Measurements from ENCODE around the gene CA6. TPM values are rescaled to one million over a fixed set of nuclear protein-coding genes. Genes with fewer than 3 reads are reported as not detected.
"Not testable (repeated sequence)": the region's sequence is repeated elsewhere in the genome, so short reads cannot be mapped to it uniquely, and the experiment has no call there.

Gene CA6
- total and polyA plus RNA-seq, 4 experiments from 2014 or later: 0.35 to 2.5 TPM; not detected in 2

DNA sequence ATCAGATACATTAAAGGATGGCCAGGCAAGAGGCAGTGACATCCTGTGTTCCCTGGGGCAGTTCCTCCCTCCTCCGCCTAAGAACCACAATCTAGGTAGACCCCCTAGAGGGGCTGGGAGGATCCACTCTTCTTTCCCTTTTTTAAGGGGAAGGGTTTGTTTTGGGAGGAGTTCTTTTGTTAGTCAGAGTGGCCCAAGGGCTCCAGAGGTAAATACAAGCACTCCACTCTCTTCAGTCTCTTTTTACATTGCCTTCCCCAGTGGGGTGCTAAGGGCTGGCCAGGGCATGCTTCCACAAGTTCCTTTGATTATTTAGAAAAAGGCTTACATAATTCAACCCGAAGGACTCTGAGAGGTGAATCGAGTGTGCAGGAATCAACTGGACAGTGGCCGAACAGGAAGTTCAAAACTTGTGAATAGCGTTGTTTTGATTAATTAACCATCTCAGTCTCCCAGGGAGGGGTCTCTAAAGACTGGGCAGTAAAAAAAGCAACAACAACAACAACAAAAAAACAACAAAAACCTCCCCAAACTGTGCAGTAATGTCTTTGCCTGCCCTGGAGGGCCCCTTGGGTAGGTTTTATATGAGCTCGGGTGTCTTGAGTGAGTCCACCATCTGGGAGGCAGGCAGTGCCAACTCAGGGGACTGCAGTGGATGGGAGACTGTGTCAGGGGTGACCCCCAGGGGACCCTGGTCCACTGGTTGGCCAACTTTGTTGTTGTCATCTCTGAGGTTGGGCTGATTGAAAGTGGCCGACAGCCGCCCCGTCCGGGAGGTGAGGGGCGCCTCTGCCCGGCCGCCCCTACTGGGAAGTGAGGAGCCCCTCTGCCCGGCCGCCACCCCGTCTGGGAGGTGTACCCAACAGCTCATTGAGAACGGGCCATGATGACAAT lies 34.0 kb upstream of the CA6 start:
- Mint-ChIP-seq H3K4me1 (no peaks in the 10 kb centered on the region), H3K27ac (peak overlapping the region in 1 of 7 donors; percentile 47), H3K9me3 (no peaks in the 10 kb centered on the region), H3K36me3 (no peaks in the 10 kb centered on the region), H3K4me3 (no peak overlapping the region), H3K27me3 (peaks cover 0 to 6% of the 10 kb centered on the region in 2 donors)
- intact Hi-C loops (cut with micrococcal nuclease): no loop called here
- H3K36me3 ChIP-seq (ENCODE audit: insufficient read depth, low read length): no peaks in the 10 kb centered on the region
- no peaks in the 10 kb centered on the region for H3K4me1 ChIP-seq (ENCODE audit: insufficient read depth, low read length)
- H3K27ac ChIP-seq (ENCODE audit: low read depth, low read length): no peak overlapping the region
- DNase-seq: no peak
- ChIA-PET CTCF (ENCODE audit: partially characterized antibody) (interaction anchor here (2.0 kb wide), 1 partner anchor 77 kb away, joined by 5 read pairs; no protein-coding TSS in a partner anchor), POLR2A (ENCODE audit: partially characterized antibody) (no interaction called here)
- no peaks in the 10 kb centered on the region for H3K27me3 ChIP-seq (ENCODE audit: insufficient read depth, low read length)
- no peak overlapping the region for H3K4me3 ChIP-seq (ENCODE audit: low read length in 2 of 2)
- H3K9me3 ChIP-seq (ENCODE audit: control insufficient read depth in 1 of 2, low read length in 2 of 2): no peaks in the 10 kb centered on the region

DNA sequence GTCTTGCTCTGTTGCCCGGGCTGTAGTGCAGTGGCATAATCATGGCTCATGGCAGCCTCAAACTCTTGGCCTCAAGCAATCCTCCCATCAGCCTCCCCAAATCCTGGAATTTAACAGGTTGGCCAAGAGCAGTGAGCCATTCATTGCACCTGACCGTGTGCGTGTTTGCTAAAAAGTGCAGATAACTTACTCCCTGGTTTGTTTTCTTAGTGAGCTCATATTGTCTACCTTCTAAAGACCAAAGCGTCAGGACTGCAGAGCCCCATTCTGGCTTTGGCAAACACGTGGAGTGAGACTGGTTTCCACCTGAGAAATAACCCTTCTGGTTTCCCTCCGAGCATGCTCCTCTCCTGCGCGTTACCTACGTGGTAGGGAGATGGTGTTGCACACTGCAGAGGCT lies 32.2 kb upstream of the CA6 start:
- peaks cover 3 to 6% (median 4%) of the 10 kb centered on the region in 4 donors for H3K4me1 Mint-ChIP-seq
- H3K9me3 Mint-ChIP-seq: no peaks in the 10 kb centered on the region
- no peak overlapping the region for H3K4me3 Mint-ChIP-seq
- ChIA-PET CTCF (ENCODE audit: partially characterized antibody) (interaction anchor here (2.3 to 8.7 kb wide), 2 partner anchors 75 to 94 kb away, joined by 9 to 154 read pairs; no protein-coding TSS in a partner anchor), POLR2A (ENCODE audit: partially characterized antibody) (no interaction called here)
- DNase-seq: no peak
- H3K27ac Mint-ChIP-seq: no peak overlapping the region
- intact Hi-C loops (cut with micrococcal nuclease): no loop called here
- H3K4me3 ChIP-seq (ENCODE audit: low read length in 2 of 2): no peak overlapping the region
- H3K9me3 ChIP-seq (ENCODE audit: control insufficient read depth in 1 of 2, low read length in 2 of 2): no peaks in the 10 kb centered on the region
- H3K27me3 ChIP-seq (ENCODE audit: insufficient read depth, low read length): no peaks in the 10 kb centered on the region
- H3K36me3 Mint-ChIP-seq: no peaks in the 10 kb centered on the region
- no peak overlapping the region for H3K27ac ChIP-seq (ENCODE audit: low read depth, low read length)
- no peaks in the 10 kb centered on the region for H3K36me3 ChIP-seq (ENCODE audit: insufficient read depth, low read length)
- peaks cover 0 to 6% of the 10 kb centered on the region in 2 donors for H3K27me3 Mint-ChIP-seq
- H3K4me1 ChIP-seq (ENCODE audit: insufficient read depth, low read length): peaks cover 4% of the 10 kb centered on the region

DNA sequence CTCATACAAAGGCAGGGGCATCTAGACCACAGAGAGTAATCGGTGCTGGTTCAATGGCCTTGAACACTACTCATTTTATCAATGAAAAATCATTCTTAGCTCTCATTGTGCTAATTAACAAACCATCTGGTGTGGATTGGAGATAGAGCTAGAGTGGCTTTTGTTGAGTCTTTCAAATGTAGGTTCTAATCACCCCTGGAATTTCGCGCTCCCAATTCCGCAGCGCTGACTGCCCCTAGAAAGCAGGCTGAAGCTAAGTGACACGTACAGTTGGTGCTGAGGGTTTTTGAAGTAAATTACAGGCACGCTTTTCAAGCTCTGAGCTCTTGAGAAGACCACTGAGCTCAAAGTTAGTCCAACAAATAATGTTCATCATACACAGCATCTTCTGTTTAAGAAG lies 31.2 kb upstream of the CA6 start:
- Mint-ChIP-seq H3K4me1 (peaks cover 3 to 6% (median 4%) of the 10 kb centered on the region in 4 donors), H3K27me3 (peaks cover 0 to 6% of the 10 kb centered on the region in 2 donors), H3K4me3 (no peak overlapping the region), H3K27ac (peak overlapping the region in 1 of 7 donors; percentile 37), H3K36me3 (no peaks in the 10 kb centered on the region), H3K9me3 (no peaks in the 10 kb centered on the region)
- no peak overlapping the region for H3K4me3 ChIP-seq (ENCODE audit: low read length in 2 of 2)
- CTCF ChIA-PET (ENCODE audit: partially characterized antibody): interaction anchor here (0.8 to 8.7 kb wide), 5 partner anchors 56 to 96 kb away, joined by 3 to 154 read pairs (median 9); no protein-coding TSS in a partner anchor
- H3K4me1 ChIP-seq (ENCODE audit: insufficient read depth, low read length): peaks cover 4% of the 10 kb centered on the region
- intact Hi-C loops (cut with micrococcal nuclease): no loop called here
- H3K9me3 ChIP-seq (ENCODE audit: control insufficient read depth in 1 of 2, low read length in 2 of 2): no peaks in the 10 kb centered on the region
- POLR2A ChIA-PET (ENCODE audit: partially characterized antibody): no interaction called here
- no peaks in the 10 kb centered on the region for H3K27me3 ChIP-seq (ENCODE audit: insufficient read depth, low read length)
- H3K27ac ChIP-seq (ENCODE audit: low read depth, low read length): no peak overlapping the region
- no peaks in the 10 kb centered on the region for H3K36me3 ChIP-seq (ENCODE audit: insufficient read depth, low read length)
- DNase-seq: no peak

DNA sequence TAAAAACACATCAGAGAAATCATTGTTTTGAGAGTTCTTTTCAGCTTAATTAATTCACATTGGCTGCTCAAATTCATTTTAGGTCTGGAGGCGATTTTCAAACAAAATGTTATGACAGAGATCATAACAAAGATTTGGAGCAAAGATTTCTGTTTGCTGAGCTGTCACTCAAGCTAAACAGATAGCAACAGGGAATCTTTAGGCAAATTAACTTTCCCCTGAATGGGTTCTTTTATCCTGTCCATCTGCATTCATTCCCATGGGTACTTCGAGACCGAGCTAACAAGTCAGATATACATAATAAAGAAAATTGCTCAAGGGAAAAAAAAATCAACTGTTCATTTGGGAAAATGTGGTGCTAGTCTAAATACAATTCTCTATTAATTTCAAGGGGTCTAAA lies 30.2 kb upstream of the CA6 start:
- Mint-ChIP-seq H3K27ac (no peak overlapping the region), H3K9me3 (no peaks in the 10 kb centered on the region), H3K36me3 (no peaks in the 10 kb centered on the region), H3K27me3 (peaks cover 0 to 3% of the 10 kb centered on the region in 2 donors), H3K4me3 (no peak overlapping the region), H3K4me1 (peaks cover 3 to 8% (median 5%) of the 10 kb centered on the region in 4 donors)
- Histone ChIP-seq H3K4me3 (ENCODE audit: low read length in 2 of 2) (no peak overlapping the region), H3K36me3 (ENCODE audit: insufficient read depth, low read length) (no peaks in the 10 kb centered on the region), H3K27ac (ENCODE audit: low read depth, low read length) (no peak overlapping the region), H3K4me1 (ENCODE audit: insufficient read depth, low read length) (peaks cover 9% of the 10 kb centered on the region), H3K27me3 (ENCODE audit: insufficient read depth, low read length) (no peaks in the 10 kb centered on the region), H3K9me3 (ENCODE audit: control insufficient read depth in 1 of 2, low read length in 2 of 2) (no peaks in the 10 kb centered on the region)
- no peak for DNase-seq
- ChIA-PET CTCF (ENCODE audit: partially characterized antibody) (interaction anchor here (0.7 to 8.7 kb wide), 4 partner anchors 48 to 92 kb away, joined by 3 to 154 read pairs (median 11); no protein-coding TSS in a partner anchor), POLR2A (ENCODE audit: partially characterized antibody) (no interaction called here)
- intact Hi-C loops (cut with micrococcal nuclease): loop anchor here (5.0 kb wide), 1 partner anchor 57 kb away; no protein-coding TSS in a partner anchor

DNA sequence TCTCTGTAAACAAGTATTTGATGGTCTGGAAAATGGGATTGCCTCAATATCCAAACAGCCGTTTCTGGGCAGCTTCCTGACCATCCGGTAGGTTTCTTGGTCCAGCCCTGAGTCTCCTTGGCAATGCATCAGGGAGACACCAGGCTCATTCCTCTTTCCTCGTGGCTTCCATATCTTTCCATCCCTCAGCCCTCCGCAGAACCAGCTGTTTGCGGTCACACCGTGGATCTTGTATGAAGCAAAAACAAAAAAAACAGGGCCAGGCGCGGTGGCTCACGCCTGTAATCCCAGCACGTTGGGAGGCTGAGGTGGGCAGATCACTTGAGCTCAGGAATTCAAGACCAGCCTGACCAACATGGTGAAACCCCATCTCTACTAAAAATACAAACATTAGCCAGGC lies 28.1 kb upstream of the CA6 start:
- not testable (repeated sequence) for H3K4me3 Mint-ChIP-seq; H3K27me3 ChIP-seq (ENCODE audit: insufficient read depth, low read length)
- POLR2A ChIA-PET (ENCODE audit: partially characterized antibody): interaction anchor here (0.5 to 1.2 kb wide), 3 partner anchors 17 to 70 kb away, joined by 3 to 5 read pairs (median 3); partner anchors contain the start of gene ENO1

DNA sequence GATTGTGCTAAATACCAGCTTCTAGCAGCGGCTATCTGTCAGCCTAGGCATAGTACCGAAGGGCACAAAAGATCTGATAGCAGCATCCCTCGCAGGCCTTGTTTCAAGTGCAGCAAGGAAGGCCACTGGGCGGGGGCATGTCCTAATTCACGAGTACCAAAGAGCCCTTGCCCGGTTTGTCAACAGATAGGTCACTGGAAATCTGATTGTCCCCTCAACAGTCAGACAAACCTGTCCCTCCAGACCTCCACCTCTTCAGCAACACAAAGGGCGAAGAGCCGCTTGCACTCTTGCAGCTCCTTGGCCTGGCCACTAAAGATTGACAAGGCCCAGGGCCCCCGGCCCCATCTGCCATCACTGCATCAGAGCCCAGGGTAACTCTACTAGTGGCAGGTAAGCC lies 22.7 kb upstream of the CA6 start:
- no peaks in the 10 kb centered on the region for H3K27me3 Mint-ChIP-seq
- no peak for DNase-seq
- no peaks in the 10 kb centered on the region for H3K9me3 ChIP-seq (ENCODE audit: control insufficient read depth in 1 of 2, low read length in 2 of 2)
- intact Hi-C loops (cut with micrococcal nuclease): no loop called here
- H3K27ac ChIP-seq (ENCODE audit: low read depth, low read length): no peak overlapping the region
- ChIA-PET CTCF (ENCODE audit: partially characterized antibody) (interaction anchor here (1.0 to 4.3 kb wide), 2 partner anchors 65 to 82 kb away, joined by 4 to 22 read pairs; no protein-coding TSS in a partner anchor), POLR2A (ENCODE audit: partially characterized antibody) (no interaction called here)
- H3K9me3 Mint-ChIP-seq: no peaks in the 10 kb centered on the region
- H3K4me3 ChIP-seq (ENCODE audit: low read length in 2 of 2): no peak overlapping the region
- no peak overlapping the region for H3K27ac Mint-ChIP-seq
- peaks cover 11 to 25% (median 17%) of the 10 kb centered on the region in 4 donors for H3K4me1 Mint-ChIP-seq
- peaks cover 21% of the 10 kb centered on the region for H3K4me1 ChIP-seq (ENCODE audit: insufficient read depth, low read length)
- no peaks in the 10 kb centered on the region for H3K36me3 Mint-ChIP-seq
- no peaks in the 10 kb centered on the region for H3K27me3 ChIP-seq (ENCODE audit: insufficient read depth, low read length)
- no peaks in the 10 kb centered on the region for H3K36me3 ChIP-seq (ENCODE audit: insufficient read depth, low read length)
- H3K4me3 Mint-ChIP-seq: no peak overlapping the region

More for the DNA sequence above, 28.1 kb upstream of the CA6 start:
- not testable (repeated sequence) for H3K4me3 ChIP-seq (ENCODE audit: low read length in 2 of 2); H3K9me3 Mint-ChIP-seq; H3K27ac ChIP-seq (ENCODE audit: low read depth, low read length); H3K36me3 ChIP-seq (ENCODE audit: insufficient read depth, low read length); H3K9me3 ChIP-seq (ENCODE audit: control insufficient read depth in 1 of 2, low read length in 2 of 2); H3K36me3 Mint-ChIP-seq; H3K27me3 Mint-ChIP-seq; H3K27ac Mint-ChIP-seq; DNase-seq
- CTCF ChIA-PET (ENCODE audit: partially characterized antibody): interaction anchor here (0.7 to 8.7 kb wide), 14 partner anchors 20 to 1897 kb away, joined by 3 to 154 read pairs (median 3); no protein-coding TSS in a partner anchor
- H3K4me1 ChIP-seq (ENCODE audit: insufficient read depth, low read length): peaks cover 21% of the 10 kb centered on the region
- intact Hi-C loops (cut with micrococcal nuclease): loop anchor here (5.0 kb wide), 1 partner anchor 55 kb away; no protein-coding TSS in a partner anchor
- peaks cover 11 to 26% (median 17%) of the 10 kb centered on the region in 4 donors for H3K4me1 Mint-ChIP-seq

DNA sequence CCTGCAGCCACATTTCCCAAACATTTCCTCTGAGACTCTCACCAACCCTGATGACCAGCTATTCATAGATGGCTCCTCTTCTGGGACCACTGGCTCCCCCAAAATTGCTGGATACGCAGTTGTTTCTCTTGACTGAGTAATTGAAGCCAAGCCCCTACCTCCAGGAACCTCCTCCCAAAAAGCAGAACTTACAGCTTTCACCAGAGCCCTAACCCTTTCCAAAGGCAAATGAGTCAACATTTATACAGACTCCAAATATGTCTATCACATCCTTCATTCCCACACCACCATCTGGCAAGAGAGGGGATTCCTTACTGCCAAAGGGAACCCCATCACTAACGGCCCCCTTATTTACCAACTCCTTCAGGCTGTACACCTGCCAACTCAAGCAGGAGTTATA lies 20.3 kb upstream of the CA6 start:
- no peaks in the 10 kb centered on the region for H3K9me3 Mint-ChIP-seq
- DNase-seq: no peak
- H3K36me3 Mint-ChIP-seq: no peaks in the 10 kb centered on the region
- Histone ChIP-seq H3K36me3 (ENCODE audit: insufficient read depth, low read length) (no peaks in the 10 kb centered on the region), H3K27ac (ENCODE audit: low read depth, low read length) (no peak overlapping the region), H3K9me3 (ENCODE audit: control insufficient read depth in 1 of 2, low read length in 2 of 2) (no peaks in the 10 kb centered on the region), H3K4me1 (ENCODE audit: insufficient read depth, low read length) (peaks cover 12% of the 10 kb centered on the region), H3K27me3 (ENCODE audit: insufficient read depth, low read length) (no peaks in the 10 kb centered on the region), H3K4me3 (ENCODE audit: low read length in 2 of 2) (no peak overlapping the region)
- no peak overlapping the region for H3K4me3 Mint-ChIP-seq
- intact Hi-C loops (cut with micrococcal nuclease): no loop called here
- H3K27ac Mint-ChIP-seq: no peak overlapping the region
- CTCF ChIA-PET (ENCODE audit: partially characterized antibody): interaction anchor here (4.3 kb wide), 1 partner anchor 63 kb away, joined by 22 read pairs; no protein-coding TSS in a partner anchor
- H3K27me3 Mint-ChIP-seq: no peaks in the 10 kb centered on the region
- POLR2A ChIA-PET (ENCODE audit: partially characterized antibody): no interaction called here
- H3K4me1 Mint-ChIP-seq: peaks cover 8 to 20% (median 11%) of the 10 kb centered on the region in 4 donors

Data from CD4-positive, alpha-beta memory T cell (primary cell).